Spleen (tissue), 11 donors: ENCODE measurements around the gene UCN3. TPM values are rescaled to one million over a fixed set of nuclear protein-coding genes. Genes with fewer than 3 reads are reported as not detected.

Experiments
- DNase-seq: peaks from one replicate; pipeline ENCODE4 v3.0.0-alpha.2; 2020
- H3K27ac ChIP-seq, 8 donors: fragments of 200-600 bp; sonication (generic) in 7 of 8; 1 replicate in 4 of 8; 2 replicates in 4 of 8; pipeline versions ENCODE4 v1.5.0 to v1.8.0; 2016 to 2021; ENCODE audit warnings: inconsistent platforms in 4 of 8, mild to moderate bottlenecking in 4 of 8, moderate library complexity in 1 of 8
- H3K27me3 ChIP-seq, 7 donors: fragments of 200-600 bp; sonication (generic) in 6 of 7; replicated peaks in 1 of 7; 1 replicate in 4 of 7; 2 replicates in 3 of 7; pipeline versions ENCODE4 v1.5.0 to v1.8.0; 2016 to 2021; ENCODE audit warnings: inconsistent platforms in 3 of 7, mild to moderate bottlenecking in 1 of 7
- H3K36me3 ChIP-seq, 6 donors: fragments of 200-600 bp; sonication (generic) in 5 of 6; 1 replicate in 4 of 6; 2 replicates in 2 of 6; pipeline versions ENCODE4 v1.5.0 to v1.8.0; 2016 to 2021; ENCODE audit warnings: inconsistent platforms in 2 of 6
- H3K4me1 ChIP-seq, 6 donors: fragments of 200-600 bp; sonication (generic) in 5 of 6; 1 replicate in 3 of 6; 2 replicates in 3 of 6; pipeline versions ENCODE4 v1.5.0 to v1.8.0; 2016 to 2021; ENCODE audit warnings: inconsistent platforms in 3 of 6
- H3K4me3 ChIP-seq, 8 donors: fragments of 200-600 bp; sonication (generic) in 7 of 8; 1 replicate in 4 of 8; 2 replicates in 4 of 8; pipeline versions ENCODE4 v1.5.0 to v1.8.0; 2016 to 2021; ENCODE audit warnings: inconsistent platforms in 4 of 8, mild to moderate bottlenecking in 4 of 8, moderate library complexity in 2 of 8
- H3K9me3 ChIP-seq, 8 donors: fragments of 200-600 bp; sonication (generic) in 7 of 8; 1 replicate in 4 of 8; 2 replicates in 4 of 8; pipeline versions ENCODE4 v1.5.0 to v1.8.0; 2016 to 2021; ENCODE audit warnings: inconsistent platforms in 4 of 8
- CTCF ChIP-seq, 11 experiments: fragments of 200-600 bp in 7 of 11; fragments of 450-650 bp in 4 of 11; sonication (generic) in 4 of 11; IDR thresholded peaks in 8 of 11; conservative IDR thresholded peaks in 3 of 11; 1 replicate in 7 of 11; 2 replicates in 4 of 11; pipeline versions ENCODE4 v1.4.0 to v1.8.0; 2016 to 2021; ENCODE audit warnings: antibody characterized with exemption in 11 of 11, inconsistent platforms in 4 of 11, mild to moderate bottlenecking in 1 of 11
- POLR2A ChIP-seq, 3 donors: fragments of 450-650 bp; IDR thresholded peaks; one replicate each; pipeline ENCODE4 v1.5.1; 2017; ENCODE audit warnings: antibody characterized with exemption in 3 of 3, mild to moderate bottlenecking in 1 of 3
- POLR2AphosphoS5 ChIP-seq, 3 donors: sonication (generic); formaldehyde crosslinking; IDR thresholded peaks; one replicate each; pipeline ENCODE4 v1.5.1; 2017; ENCODE audit warnings: antibody characterized with exemption in 3 of 3
- WGBS, 5 donors: extraction: QIAGEN DNeasy Blood & Tissue Kit in 3 of 5; methylation state at CpG; one replicate each; pipeline versions ENCODE4 v1.1.5 to v1.1.7; 2013 to 2018; 5-methylcytosine and 5-hydroxymethylcytosine counted together
- intact Hi-C: fragments of 100-400 bp; cut with DNase I; formaldehyde crosslinking; loops from one replicate; pipeline ENCODE4 v1.15.0; 2023; ENCODE audit warnings: low total_unique reads
- polyA plus RNA-seq, 3 donors: library from polyadenylated mRNA; stranded (reverse); fragments of 200-250 nt; gene quantifications; one replicate each; pipeline ENCODE4 v1.2.1, GENCODE V29; 2013
- total RNA-seq, 7 donors: library from RNA; depleted of rRNA in 3 of 7; stranded (reverse); fragments of >200 nt in 3 of 7; fragmentation: NEBNext Ultra II Directional in 4 of 7; extraction: Animal tissue kit (Norgen Biotek cat#: 25700) in 4 of 7; gene quantifications; one replicate each; pipeline versions ENCODE4 v1.1.0 to v1.2.1, GENCODE V29; 2016 to 2021
- donor health status: healthy with polysubstance abuse.
- donor health status: DM: no; HTN: no; CAD: no; lungs with moderate emphysema.
- donor health status: DM: no; HTN: no; CAD: no.
- donor health status: Bipolar disorder and iron deficiency.
- donor health status: healthy.
- donor health status: DM: no; HTN: no; CAD: no.
- donor health status: DM: yes; HTN: yes; CAD: no.

Gene UCN3
- total and polyA plus RNA-seq, 10 donors = not detected

- Histone ChIP-seq H3K9me3 (no peaks in the 10 kb centered on the region), H3K4me3 (no peak overlapping the region), H3K27ac (no peak overlapping the region), H3K27me3 (peaks cover 0 to 8% (median 0%) of the 10 kb centered on the region in 7 donors), H3K4me1 (no peaks in the 10 kb centered on the region), H3K36me3 (no peaks in the 10 kb centered on the region)
- no peak for TF ChIP-seq POLR2A (IDR thresholded peaks at IDR 0.05)
- TF ChIP-seq POLR2AphosphoS5 (IDR thresholded peaks at IDR 0.05) = no peak
- TF ChIP-seq CTCF (IDR thresholded peaks at IDR 0.05 in 8 of 11, conservative IDR thresholded peaks at IDR 0.05 in 3 of 11) = no peak
- no peak for DNase-seq
- 69 to 79% (median 73%) methylated on average over 6 of the region's 6 CpGs for WGBS, 5 donors
- intact Hi-C loops = no loop called here
Measured at GRCh38 chr10:5399332-5399731, 34.6 kb downstream of the UCN3 start.

DNA sequence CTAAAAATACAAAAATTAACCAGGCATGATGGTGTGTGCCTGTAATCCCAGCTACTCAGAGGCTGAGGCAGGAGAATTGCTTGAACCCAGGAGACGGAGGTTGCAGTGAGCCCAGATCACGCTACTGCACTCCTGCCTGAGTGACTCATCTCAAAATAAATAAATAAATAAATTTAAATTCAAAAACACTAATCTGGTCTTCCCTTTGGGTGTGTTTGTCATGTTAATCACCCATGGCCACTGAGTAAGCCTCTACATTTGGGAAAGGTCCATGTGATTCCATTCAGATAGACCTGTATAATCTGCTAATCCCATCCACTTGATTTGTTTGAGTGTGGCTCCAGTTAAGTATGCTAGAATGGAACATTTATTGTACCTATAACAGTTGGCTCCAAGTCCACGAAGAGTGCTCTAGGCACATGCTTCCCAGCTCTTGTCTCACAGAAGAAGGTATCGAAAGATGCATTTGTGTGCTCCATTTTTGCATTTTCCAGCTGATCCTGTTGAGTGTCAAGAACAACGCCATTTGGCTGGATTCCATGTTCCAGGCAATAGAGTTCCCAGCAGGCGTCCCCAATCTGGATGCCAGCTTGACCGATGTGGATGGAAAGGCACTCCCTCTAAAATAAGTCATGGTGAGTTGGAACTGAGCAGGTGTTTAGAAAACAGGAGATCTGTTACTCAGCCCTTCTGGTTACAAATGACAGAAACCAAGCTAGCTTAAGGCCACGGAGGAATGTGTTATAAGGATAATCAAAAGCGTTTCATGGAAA lies 35.9 kb downstream of the UCN3 start:
- Histone ChIP-seq H3K36me3 (no peaks in the 10 kb centered on the region), H3K27me3 (peaks cover 0 to 8% (median 0%) of the 10 kb centered on the region in 7 donors), H3K4me3 (no peak overlapping the region), H3K27ac (no peak overlapping the region), H3K9me3 (no peaks in the 10 kb centered on the region), H3K4me1 (no peaks in the 10 kb centered on the region)
- 88 to 94% (median 89%) methylated on average over 9 of the region's 9 CpGs for WGBS, 5 donors
- DNase-seq = no peak
- TF ChIP-seq POLR2A (IDR thresholded peaks at IDR 0.05) (no peak), CTCF (IDR thresholded peaks at IDR 0.05 in 8 of 11, conservative IDR thresholded peaks at IDR 0.05 in 3 of 11) (no peak), POLR2AphosphoS5 (IDR thresholded peaks at IDR 0.05) (no peak)
- intact Hi-C loops = no loop called here

- no peaks in the 10 kb centered on the region for H3K36me3 ChIP-seq
- peaks cover 0 to 2% (median 0%) of the 10 kb centered on the region in 7 donors for H3K27me3 ChIP-seq
- no peak overlapping the region for H3K4me3 ChIP-seq
- WGBS, 5 donors = 73 to 93% (median 85%) methylated on average over 3 of the region's 3 CpGs
- DNase-seq = no peak
- no peak for TF ChIP-seq POLR2AphosphoS5 (IDR thresholded peaks at IDR 0.05)
- TF ChIP-seq CTCF (IDR thresholded peaks at IDR 0.05 in 8 of 11, conservative IDR thresholded peaks at IDR 0.05 in 3 of 11) = no peak
- TF ChIP-seq POLR2A (IDR thresholded peaks at IDR 0.05) = no peak
- H3K9me3 ChIP-seq = no peaks in the 10 kb centered on the region
- H3K4me1 ChIP-seq = no peaks in the 10 kb centered on the region
- H3K27ac ChIP-seq = no peak overlapping the region
- intact Hi-C loops = no loop called here
Measured at GRCh38 chr10:5402798-5403197, 38.0 kb downstream of the UCN3 start.

- Histone ChIP-seq H3K36me3 (no peaks in the 10 kb centered on the region), H3K4me1 (no peaks in the 10 kb centered on the region), H3K4me3 (no peak within 1 kb of the TSS), H3K27ac (no peak within 1 kb of the TSS), H3K9me3 (no peaks in the 10 kb centered on the region), H3K27me3 (no peaks in the 10 kb centered on the region)
- intact Hi-C loops = no loop called here
- WGBS, 5 donors = 65 to 78% (median 74%) methylated on average over 8 of the region's 8 CpGs
- no peak for DNase-seq
- no peak for TF ChIP-seq POLR2AphosphoS5 (IDR thresholded peaks at IDR 0.05)
- no peak for TF ChIP-seq POLR2A (IDR thresholded peaks at IDR 0.05)
- TF ChIP-seq CTCF (IDR thresholded peaks at IDR 0.05 in 8 of 11, conservative IDR thresholded peaks at IDR 0.05 in 3 of 11) = no peak
Measured at GRCh38 chr10:5404208-5405041, 39.7 kb downstream of the UCN3 start, which contains the start of gene TUBAL3. TSS of gene TUBAL3 (minus strand) at chr10:5404828. CDS start at chr10:5404792, 36 bp downstream.
